Hepatocyte (in vitro differentiated cells): ENCODE results near the gene PCBP3.

ENCODE experiments used
- CTCF ChIP-seq: fragments of 200-600 bp; sonication (generic); IDR thresholded peaks from 2 replicates; pipeline ENCODE4 v1.5.1; 2016; ENCODE audit warnings: antibody characterized with exemption, mild to moderate bottlenecking; ENCODE audit not compliant: poor library complexity
- EZH2 ChIP-seq: fragments of 200-600 bp; sonication (generic); IDR thresholded peaks from 2 replicates; pipeline ENCODE4 v1.6.1; 2016; ENCODE audit warnings: antibody characterized with exemption, mild to moderate bottlenecking, borderline replicate concordance
- EZH2phosphoT487 ChIP-seq: fragments of 200-600 bp; sonication (generic); IDR thresholded peaks from one replicate; pipeline ENCODE4 v1.6.1; 2018; ENCODE audit warnings: antibody characterized with exemption, mild to moderate bottlenecking, low read depth, moderate library complexity; ENCODE audit not compliant: unreplicated experiment, severe bottlenecking

GRCh38 chr21:45638707-45639106 lies 4.8 kb upstream of the PCBP3 start:
- no peak for TF ChIP-seq CTCF
- no peak for TF ChIP-seq EZH2
- TF ChIP-seq EZH2phosphoT487 = no peak
